H1 (cell line): Measurements from ENCODE around the gene OASL. TPM values are rescaled to one million over a fixed set of nuclear protein-coding genes. Genes with fewer than 3 reads are reported as not detected.

Source experiments
- ASH2L ChIP-seq: fragments of 200-600, 300-600 bp; sonication (generic); IDR thresholded peaks from one replicate; pipeline ENCODE4 v1.7.1; 2017; ENCODE audit warnings: low read length
- CHD1 ChIP-seq: IDR thresholded peaks from 2 replicates; pipeline ENCODE4 v1.6.1; 2012; ENCODE audit warnings: low read depth, low read length, improper control_type of control experiment
- HDAC2 ChIP-seq, 2 experiments: fragments of 300-600 bp in 1 of 2; sonication (generic) in 1 of 2; IDR thresholded peaks; 2 replicates each; pipeline ENCODE4 v1.6.1; 2011 to 2012; ENCODE audit warnings: low read depth in 2 of 2, low read length in 2 of 2, mild to moderate bottlenecking in 2 of 2, moderate library complexity in 2 of 2, borderline replicate concordance in 1 of 2, inconsistent platforms in 1 of 2
- NANOG ChIP-seq: IDR thresholded peaks from 2 replicates; pipeline ENCODE4 v1.6.1; 2011; ENCODE audit warnings: low read length, low read depth, mild to moderate bottlenecking, inconsistent platforms; ENCODE audit not compliant: insufficient read depth, poor library complexity, severe bottlenecking
- POLR2A ChIP-seq, 2 experiments: IDR thresholded peaks; 1 replicate in 1 of 2; 2 replicates in 1 of 2; pipeline ENCODE4 v1.6.1; 2011; ENCODE audit warnings: low read depth in 2 of 2, low read length in 2 of 2, mild to moderate bottlenecking in 2 of 2; ENCODE audit errors: control extremely low read depth in 1 of 2
- POLR2AphosphoS5 ChIP-seq: IDR thresholded peaks from 2 replicates; pipeline ENCODE4 v1.6.1; 2011; ENCODE audit warnings: low read depth, low read length
- polyA plus RNA-seq, 7 experiments: library from polyadenylated mRNA; depleted of rRNA in 3 of 7; stranded (reverse) in 5 of 7; unstranded in 2 of 7; fragments of >200 nt in 5 of 7; fragments of 200-250 nt in 2 of 7; gene quantifications; 1 replicate in 5 of 7; 2 replicates in 1 of 7; 4 replicates in 1 of 7; pipeline versions ENCODE4 v1.2.1 to v1.2.3, GENCODE V29; 2011 to 2013; ENCODE audit warnings: missing spikeins in 2 of 7, mixed read lengths in 2 of 7
- total RNA-seq: library from RNA; stranded (reverse); fragmentation: NEBNext Ultra II Directional; extraction: Animal tissue kit (Norgen Biotek cat#: 25700); gene quantifications from 2 replicates; pipeline ENCODE4 v1.2.1, GENCODE V29; 2021
- TF ChIP-seq, protein P1 (sequence below): fragments of 300-600 bp; sonication (generic); IDR thresholded peaks from 2 replicates; pipeline ENCODE4 v1.7.1; 2012; ENCODE audit warnings: low read length, moderate library complexity, mild to moderate bottlenecking, inconsistent platforms; ENCODE audit not compliant: insufficient replicate concordance

Gene OASL
- total and polyA plus RNA-seq, 2 of the 8 experiments (the other 6 are each of a cell fraction or from before 2014, with no cell fraction given): not detected

DNA sequence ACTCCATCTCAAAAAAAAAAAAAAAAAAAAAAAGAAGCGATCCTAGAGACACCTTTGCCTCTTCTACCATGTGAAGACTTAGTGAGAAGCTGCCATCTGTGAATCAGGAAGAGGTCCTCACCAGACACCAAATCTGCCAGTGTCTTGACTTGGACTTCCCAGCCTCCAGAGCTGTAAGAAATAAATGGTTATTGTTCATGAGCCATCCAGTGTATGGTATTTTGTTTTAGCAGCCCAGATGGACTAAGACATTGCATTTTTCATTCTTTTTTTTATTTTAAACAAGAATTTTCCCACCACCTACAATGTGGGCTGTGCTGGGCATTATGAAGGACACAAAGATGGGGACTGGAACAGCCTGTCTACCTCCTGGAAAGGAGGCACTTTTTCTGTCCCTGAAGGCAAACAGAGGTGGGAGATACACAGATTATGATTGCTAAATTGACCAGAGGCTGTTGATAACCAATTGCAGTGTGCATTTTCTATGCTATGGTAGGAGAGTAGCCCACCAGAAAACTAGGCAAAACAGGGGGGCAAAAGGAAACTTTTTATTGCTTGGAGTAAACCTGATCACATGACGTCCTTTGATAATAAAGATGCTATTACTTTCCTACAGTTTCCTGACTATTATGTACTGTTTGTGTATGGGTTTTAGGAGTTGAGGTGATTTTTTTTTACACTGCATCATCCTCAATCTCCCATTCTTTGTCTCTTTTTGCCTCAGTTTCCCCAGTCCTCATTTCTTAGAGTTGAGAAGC lies 20.0 kb downstream of the OASL start (continued):
- TF ChIP-seq, protein P1, sequence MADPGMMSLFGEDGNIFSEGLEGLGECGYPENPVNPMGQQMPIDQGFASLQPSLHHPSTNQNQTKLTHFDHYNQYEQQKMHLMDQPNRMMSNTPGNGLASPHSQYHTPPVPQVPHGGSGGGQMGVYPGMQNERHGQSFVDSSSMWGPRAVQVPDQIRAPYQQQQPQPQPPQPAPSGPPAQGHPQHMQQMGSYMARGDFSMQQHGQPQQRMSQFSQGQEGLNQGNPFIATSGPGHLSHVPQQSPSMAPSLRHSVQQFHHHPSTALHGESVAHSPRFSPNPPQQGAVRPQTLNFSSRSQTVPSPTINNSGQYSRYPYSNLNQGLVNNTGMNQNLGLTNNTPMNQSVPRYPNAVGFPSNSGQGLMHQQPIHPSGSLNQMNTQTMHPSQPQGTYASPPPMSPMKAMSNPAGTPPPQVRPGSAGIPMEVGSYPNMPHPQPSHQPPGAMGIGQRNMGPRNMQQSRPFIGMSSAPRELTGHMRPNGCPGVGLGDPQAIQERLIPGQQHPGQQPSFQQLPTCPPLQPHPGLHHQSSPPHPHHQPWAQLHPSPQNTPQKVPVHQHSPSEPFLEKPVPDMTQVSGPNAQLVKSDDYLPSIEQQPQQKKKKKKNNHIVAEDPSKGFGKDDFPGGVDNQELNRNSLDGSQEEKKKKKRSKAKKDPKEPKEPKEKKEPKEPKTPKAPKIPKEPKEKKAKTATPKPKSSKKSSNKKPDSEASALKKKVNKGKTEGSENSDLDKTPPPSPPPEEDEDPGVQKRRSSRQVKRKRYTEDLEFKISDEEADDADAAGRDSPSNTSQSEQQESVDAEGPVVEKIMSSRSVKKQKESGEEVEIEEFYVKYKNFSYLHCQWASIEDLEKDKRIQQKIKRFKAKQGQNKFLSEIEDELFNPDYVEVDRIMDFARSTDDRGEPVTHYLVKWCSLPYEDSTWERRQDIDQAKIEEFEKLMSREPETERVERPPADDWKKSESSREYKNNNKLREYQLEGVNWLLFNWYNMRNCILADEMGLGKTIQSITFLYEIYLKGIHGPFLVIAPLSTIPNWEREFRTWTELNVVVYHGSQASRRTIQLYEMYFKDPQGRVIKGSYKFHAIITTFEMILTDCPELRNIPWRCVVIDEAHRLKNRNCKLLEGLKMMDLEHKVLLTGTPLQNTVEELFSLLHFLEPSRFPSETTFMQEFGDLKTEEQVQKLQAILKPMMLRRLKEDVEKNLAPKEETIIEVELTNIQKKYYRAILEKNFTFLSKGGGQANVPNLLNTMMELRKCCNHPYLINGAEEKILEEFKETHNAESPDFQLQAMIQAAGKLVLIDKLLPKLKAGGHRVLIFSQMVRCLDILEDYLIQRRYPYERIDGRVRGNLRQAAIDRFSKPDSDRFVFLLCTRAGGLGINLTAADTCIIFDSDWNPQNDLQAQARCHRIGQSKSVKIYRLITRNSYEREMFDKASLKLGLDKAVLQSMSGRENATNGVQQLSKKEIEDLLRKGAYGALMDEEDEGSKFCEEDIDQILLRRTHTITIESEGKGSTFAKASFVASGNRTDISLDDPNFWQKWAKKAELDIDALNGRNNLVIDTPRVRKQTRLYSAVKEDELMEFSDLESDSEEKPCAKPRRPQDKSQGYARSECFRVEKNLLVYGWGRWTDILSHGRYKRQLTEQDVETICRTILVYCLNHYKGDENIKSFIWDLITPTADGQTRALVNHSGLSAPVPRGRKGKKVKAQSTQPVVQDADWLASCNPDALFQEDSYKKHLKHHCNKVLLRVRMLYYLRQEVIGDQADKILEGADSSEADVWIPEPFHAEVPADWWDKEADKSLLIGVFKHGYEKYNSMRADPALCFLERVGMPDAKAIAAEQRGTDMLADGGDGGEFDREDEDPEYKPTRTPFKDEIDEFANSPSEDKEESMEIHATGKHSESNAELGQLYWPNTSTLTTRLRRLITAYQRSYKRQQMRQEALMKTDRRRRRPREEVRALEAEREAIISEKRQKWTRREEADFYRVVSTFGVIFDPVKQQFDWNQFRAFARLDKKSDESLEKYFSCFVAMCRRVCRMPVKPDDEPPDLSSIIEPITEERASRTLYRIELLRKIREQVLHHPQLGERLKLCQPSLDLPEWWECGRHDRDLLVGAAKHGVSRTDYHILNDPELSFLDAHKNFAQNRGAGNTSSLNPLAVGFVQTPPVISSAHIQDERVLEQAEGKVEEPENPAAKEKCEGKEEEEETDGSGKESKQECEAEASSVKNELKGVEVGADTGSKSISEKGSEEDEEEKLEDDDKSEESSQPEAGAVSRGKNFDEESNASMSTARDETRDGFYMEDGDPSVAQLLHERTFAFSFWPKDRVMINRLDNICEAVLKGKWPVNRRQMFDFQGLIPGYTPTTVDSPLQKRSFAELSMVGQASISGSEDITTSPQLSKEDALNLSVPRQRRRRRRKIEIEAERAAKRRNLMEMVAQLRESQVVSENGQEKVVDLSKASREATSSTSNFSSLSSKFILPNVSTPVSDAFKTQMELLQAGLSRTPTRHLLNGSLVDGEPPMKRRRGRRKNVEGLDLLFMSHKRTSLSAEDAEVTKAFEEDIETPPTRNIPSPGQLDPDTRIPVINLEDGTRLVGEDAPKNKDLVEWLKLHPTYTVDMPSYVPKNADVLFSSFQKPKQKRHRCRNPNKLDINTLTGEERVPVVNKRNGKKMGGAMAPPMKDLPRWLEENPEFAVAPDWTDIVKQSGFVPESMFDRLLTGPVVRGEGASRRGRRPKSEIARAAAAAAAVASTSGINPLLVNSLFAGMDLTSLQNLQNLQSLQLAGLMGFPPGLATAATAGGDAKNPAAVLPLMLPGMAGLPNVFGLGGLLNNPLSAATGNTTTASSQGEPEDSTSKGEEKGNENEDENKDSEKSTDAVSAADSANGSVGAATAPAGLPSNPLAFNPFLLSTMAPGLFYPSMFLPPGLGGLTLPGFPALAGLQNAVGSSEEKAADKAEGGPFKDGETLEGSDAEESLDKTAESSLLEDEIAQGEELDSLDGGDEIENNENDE: no peak
- TF ChIP-seq ASH2L (no peak), POLR2AphosphoS5 (no peak), CHD1 (no peak), NANOG (no peak), POLR2A (IDR thresholded peaks at IDR 0.05; ENCODE audit: control extremely low read depth in 1 of 2, low read depth in 2 of 2, low read length in 2 of 2) (no peak), HDAC2 (IDR thresholded peaks at IDR 0.05; ENCODE audit: borderline replicate concordance in 1 of 2, low read depth in 2 of 2, low read length in 2 of 2) (no peak)
